Measurements from ENCODE around the gene DPYSL5.

GRCh38 chr2:26876260-26876659 is 28.3 kb downstream of the DPYSL5 start:
- TF ChIP-seq, protein P1, sequence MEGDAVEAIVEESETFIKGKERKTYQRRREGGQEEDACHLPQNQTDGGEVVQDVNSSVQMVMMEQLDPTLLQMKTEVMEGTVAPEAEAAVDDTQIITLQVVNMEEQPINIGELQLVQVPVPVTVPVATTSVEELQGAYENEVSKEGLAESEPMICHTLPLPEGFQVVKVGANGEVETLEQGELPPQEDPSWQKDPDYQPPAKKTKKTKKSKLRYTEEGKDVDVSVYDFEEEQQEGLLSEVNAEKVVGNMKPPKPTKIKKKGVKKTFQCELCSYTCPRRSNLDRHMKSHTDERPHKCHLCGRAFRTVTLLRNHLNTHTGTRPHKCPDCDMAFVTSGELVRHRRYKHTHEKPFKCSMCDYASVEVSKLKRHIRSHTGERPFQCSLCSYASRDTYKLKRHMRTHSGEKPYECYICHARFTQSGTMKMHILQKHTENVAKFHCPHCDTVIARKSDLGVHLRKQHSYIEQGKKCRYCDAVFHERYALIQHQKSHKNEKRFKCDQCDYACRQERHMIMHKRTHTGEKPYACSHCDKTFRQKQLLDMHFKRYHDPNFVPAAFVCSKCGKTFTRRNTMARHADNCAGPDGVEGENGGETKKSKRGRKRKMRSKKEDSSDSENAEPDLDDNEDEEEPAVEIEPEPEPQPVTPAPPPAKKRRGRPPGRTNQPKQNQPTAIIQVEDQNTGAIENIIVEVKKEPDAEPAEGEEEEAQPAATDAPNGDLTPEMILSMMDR (conservative IDR thresholded peaks at IDR 0.05 in 1 of 2, IDR thresholded peaks at IDR 0.05 in 1 of 2; ENCODE audit: low read depth in 1 of 2, low read length in 2 of 2), result no peak
- no peak for TF ChIP-seq EZH2 (IDR thresholded peaks at IDR 0.05; ENCODE audit: low read length, missing control alignments)
